ENCODE measurements around the gene CKAP5.

The CKAP5 gene

DNA sequence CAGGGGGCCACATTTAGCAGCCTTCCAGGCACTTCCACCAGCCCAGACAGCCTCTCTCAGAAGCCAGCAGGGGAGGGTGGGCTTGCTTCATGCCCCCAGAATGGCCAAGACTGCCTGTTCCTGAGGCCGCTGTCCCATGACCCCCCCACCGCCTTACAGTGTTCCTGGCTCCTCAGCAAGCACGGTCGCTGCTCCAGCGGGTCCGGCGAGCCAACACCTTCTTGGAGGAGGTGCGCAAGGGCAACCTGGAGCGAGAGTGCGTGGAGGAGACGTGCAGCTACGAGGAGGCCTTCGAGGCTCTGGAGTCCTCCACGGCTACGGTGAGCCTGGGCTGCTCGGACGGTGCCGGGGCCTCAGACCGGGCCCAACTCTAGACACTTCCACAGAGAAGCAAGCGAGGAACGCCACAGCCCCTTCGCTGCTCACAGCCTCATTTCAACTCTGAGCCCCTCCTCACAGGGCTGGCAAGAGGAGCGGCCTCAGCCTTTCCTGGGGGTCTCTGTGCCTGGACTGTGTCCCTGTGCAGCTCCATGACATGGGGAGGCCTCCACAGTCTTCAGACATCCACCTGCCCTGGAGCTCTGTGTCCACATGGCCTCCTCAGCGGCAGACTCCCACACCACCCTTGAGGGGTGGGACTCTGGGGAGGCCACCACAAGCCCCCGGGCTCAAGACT is 126.4 kb downstream of the CKAP5 start:
- no peaks in the 10 kb centered on the region for H3K9me3 ChIP-seq (ENCODE audit: control insufficient read depth, insufficient read depth, low read depth, low read length)
- no peaks in the 10 kb centered on the region for H3K36me3 ChIP-seq (ENCODE audit: control insufficient read depth in 2 of 2, insufficient read depth in 1 of 2, low read length in 2 of 2)
- H3K4me3 ChIP-seq (ENCODE audit: low read depth, low read length) = no peak overlapping the region
- CTCF ChIA-PET = no interaction called here
- TF ChIP-seq ZFHX2 (tag by site-specific recombination; conservative IDR thresholded peaks at IDR 0.05) (no peak), ZNF704 (tag by site-specific recombination; IDR thresholded peaks at IDR 0.05) (no peak), ZNF510 (tag by site-specific recombination; IDR thresholded peaks at IDR 0.05; ENCODE audit: insufficient replicate concordance) (no peak), HOXC10 (CRISPR knock-in tag; IDR thresholded peaks at IDR 0.05) (no peak), SCRT1 (tag by site-specific recombination; IDR thresholded peaks at IDR 0.05; ENCODE audit: borderline replicate concordance) (no peak), ZNF391 (tag by site-specific recombination; IDR thresholded peaks at IDR 0.05; ENCODE audit: borderline replicate concordance, low read depth) (no peak), ZNF433 (tag by site-specific recombination; IDR thresholded peaks at IDR 0.05; ENCODE audit: low read depth) (no peak), ZNF76 (tag by site-specific recombination; IDR thresholded peaks at IDR 0.05; ENCODE audit: borderline replicate concordance, low read depth) (no peak), ZNF221 (tag by site-specific recombination; IDR thresholded peaks at IDR 0.05; ENCODE audit: borderline replicate concordance) (no peak), ZNF843 (tag by site-specific recombination; IDR thresholded peaks at IDR 0.05) (no peak), ZNF394 (tag by site-specific recombination; IDR thresholded peaks at IDR 0.05; ENCODE audit: borderline replicate concordance) (no peak), REST (tag by site-specific recombination; IDR thresholded peaks at IDR 0.05) (no peak), MYNN (tag by site-specific recombination; IDR thresholded peaks at IDR 0.05; ENCODE audit: borderline replicate concordance) (no peak)
- H3K27ac ChIP-seq (ENCODE audit: extremely low read depth, low read depth, low read length) = no peak overlapping the region
- POLR2A ChIA-PET = no interaction called here
- H3K4me1 ChIP-seq (ENCODE audit: control insufficient read depth, insufficient read depth, low read length) = no peaks in the 10 kb centered on the region

DNA sequence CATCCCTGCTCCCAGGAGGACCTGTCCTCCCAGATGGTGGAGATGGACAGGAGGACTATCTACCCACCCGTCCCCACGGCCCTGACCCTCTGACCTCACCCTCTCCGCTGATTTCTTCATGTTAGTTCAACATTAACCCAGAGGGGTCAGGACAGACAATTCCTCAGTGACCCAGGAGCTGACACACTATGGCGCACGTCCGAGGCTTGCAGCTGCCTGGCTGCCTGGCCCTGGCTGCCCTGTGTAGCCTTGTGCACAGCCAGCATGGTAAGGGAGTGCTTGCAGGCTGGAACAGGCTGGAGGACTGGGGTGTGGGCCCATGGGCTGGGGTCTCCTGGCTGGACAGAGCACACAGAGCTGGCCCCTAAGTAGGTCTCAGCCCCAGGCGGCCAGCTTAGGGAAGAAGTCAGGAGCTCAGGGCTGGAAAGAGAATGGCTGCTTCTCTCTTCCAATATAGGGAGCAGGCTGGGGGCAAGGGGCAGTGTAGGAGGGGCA is 127.0 kb downstream of the CKAP5 start, which contains the start of gene F2:
Gene F2, plus strand, starts transcription at position 166 of the 495 bp plus-strand sequence. Its CDS starts 23 bp downstream, at position 189.
- ChIA-PET POLR2A (no interaction called here), CTCF (interaction anchor here (0.6 kb wide), 1 partner anchor 14 kb away, joined by 3 read pairs; no protein-coding TSS in a partner anchor)
- Histone ChIP-seq H3K36me3 (ENCODE audit: control insufficient read depth in 2 of 2, insufficient read depth in 1 of 2, low read length in 2 of 2) (no peaks in the 10 kb centered on the region), H3K4me1 (ENCODE audit: control insufficient read depth, insufficient read depth, low read length) (no peaks in the 10 kb centered on the region), H3K9me3 (ENCODE audit: control insufficient read depth, insufficient read depth, low read depth, low read length) (no peaks in the 10 kb centered on the region), H3K4me3 (ENCODE audit: low read depth, low read length) (no peak within 1 kb of the TSS), H3K27ac (ENCODE audit: extremely low read depth, low read depth, low read length) (no peak within 1 kb of the TSS)
- no peak for TF ChIP-seq EGR2 (tag by site-specific recombination; IDR thresholded peaks at IDR 0.05; ENCODE audit: low read depth)
- TF ChIP-seq ZNF549 (tag by site-specific recombination; IDR thresholded peaks at IDR 0.05) = no peak
- no peak for TF ChIP-seq ZNF621 (tag by site-specific recombination; IDR thresholded peaks at IDR 0.05)
- no peak for TF ChIP-seq HOXA7 (CRISPR knock-in tag; IDR thresholded peaks at IDR 0.05; ENCODE audit: borderline replicate concordance)
- no peak for TF ChIP-seq BCL6B (tag by site-specific recombination; IDR thresholded peaks at IDR 0.05)
- no peak for TF ChIP-seq ZNF571 (tag by site-specific recombination; IDR thresholded peaks at IDR 0.05)
- TF ChIP-seq ZNF169 (tag by site-specific recombination; IDR thresholded peaks at IDR 0.05) = no peak
- TF ChIP-seq ZNF544 (tag by site-specific recombination; IDR thresholded peaks at IDR 0.05) = no peak
- TF ChIP-seq, protein P1, sequence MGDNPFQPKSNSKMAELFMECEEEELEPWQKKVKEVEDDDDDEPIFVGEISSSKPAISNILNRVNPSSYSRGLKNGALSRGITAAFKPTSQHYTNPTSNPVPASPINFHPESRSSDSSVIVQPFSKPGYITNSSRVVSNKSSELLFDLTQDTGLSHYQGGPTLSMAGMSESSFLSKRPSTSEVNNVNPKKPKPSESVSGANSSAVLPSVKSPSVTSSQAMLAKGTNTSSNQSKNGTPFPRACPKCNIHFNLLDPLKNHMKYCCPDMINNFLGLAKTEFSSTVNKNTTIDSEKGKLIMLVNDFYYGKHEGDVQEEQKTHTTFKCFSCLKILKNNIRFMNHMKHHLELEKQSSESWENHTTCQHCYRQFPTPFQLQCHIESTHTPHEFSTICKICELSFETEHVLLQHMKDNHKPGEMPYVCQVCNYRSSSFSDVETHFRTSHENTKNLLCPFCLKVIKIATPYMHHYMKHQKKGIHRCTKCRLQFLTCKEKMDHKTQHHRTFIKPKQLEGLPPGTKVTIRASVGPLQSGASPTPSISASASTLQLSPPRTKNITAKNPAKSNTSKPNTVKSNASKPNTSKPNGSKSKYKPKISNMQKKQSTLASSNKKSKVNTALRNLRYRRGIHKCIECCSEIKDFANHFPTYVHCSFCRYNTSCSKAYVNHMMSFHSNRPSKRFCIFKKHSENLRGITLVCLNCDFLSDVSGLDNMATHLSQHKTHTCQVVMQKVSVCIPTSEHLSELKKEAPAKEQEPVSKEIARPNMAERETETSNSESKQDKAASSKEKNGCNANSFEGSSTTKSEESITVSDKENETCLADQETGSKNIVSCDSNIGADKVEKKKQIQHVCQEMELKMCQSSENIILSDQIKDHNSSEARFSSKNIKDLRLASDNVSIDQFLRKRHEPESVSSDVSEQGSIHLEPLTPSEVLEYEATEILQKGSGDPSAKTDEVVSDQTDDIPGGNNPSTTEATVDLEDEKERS (tag by site-specific recombination; IDR thresholded peaks at IDR 0.05) = no peak
- no peak for TF ChIP-seq AEBP2 (tag by site-specific recombination; IDR thresholded peaks at IDR 0.05; ENCODE audit: borderline replicate concordance)
- no peak for TF ChIP-seq FEZF1 (tag by site-specific recombination; IDR thresholded peaks at IDR 0.05)

All from HEK293 (cell line).